ENCODE data around the gene EME1. TPM values are rescaled to one million over a fixed set of nuclear protein-coding genes. Genes with fewer than 3 reads are reported as not detected.
"Not testable (repeated sequence)": the region's sequence is repeated elsewhere in the genome, so short reads cannot be mapped to it uniquely, and the experiment has no call there.

EME1 gene
- total RNA-seq, 2 donors from 2014 or later = 3.9 TPM; not detected in 1

DNA sequence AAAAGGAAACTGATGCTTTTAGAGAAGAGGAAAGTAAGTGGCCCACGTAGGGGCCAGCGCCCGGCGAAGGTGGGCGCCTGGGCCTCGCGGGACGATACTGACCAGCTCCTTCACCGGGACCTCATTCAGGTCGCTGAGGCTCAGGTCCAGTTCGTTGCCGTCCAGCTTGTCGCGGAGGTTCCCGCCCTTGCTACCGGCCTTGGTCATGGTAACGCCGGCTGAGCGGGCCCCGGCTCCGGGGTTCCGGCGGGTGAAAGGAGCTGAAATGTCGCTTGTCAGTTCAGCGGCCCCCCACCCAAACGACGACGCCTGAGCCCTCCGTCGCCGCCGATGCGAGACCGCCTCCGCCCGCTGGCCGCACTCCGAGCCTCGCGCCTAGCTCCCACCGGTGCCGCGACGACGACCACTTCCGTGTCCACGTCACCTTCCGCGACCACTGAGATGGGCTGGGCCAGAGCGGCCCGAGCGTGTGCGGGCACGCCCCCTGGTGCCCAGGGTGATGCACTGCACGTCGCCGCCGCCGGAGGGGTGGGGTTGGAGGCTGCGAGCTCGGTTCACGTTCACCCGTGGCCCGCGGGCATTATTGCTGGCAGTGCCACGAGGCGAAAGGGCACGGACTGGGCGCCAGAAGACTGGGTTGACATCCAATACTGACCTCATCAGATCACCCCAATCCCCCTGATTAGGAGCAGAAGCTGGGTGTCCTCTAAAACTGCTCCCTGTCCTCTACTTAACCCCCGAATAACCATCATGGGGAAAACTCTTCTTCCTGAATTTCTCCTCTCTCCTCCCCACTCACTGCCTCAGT is 24.3 kb downstream of the EME1 start, which contains the start of gene LRRC59:
TSS of gene LRRC59 (minus strand) at position 413 of the 808 bp plus-strand sequence. CDS start at position 207, 206 bp downstream.
- Histone ChIP-seq H3K27ac (peak within 1 kb of the TSS; percentile 70 to 72), H3K27me3 (replicated peaks; ENCODE audit: insufficient read depth) (no peaks in the 10 kb centered on the region), H3K4me1 (ENCODE audit: control insufficient read depth in 1 of 2, low read depth in 2 of 2) (peaks cover 11 to 24% of the 10 kb centered on the region in 2 donors), H3K9me3 (no peaks in the 10 kb centered on the region), H3K36me3 (peaks cover 25% of the 10 kb centered on the region), H3K4me3 (peak within 1 kb of the TSS; percentile 91)
- DNase-seq (ENCODE audit: low spot score) (peak; percentile 68), ATAC-seq (ENCODE audit: insufficient number of reproducible peaks, low FRiP score, low read depth) (peak; percentile 96)
- TF ChIP-seq, protein P1, sequence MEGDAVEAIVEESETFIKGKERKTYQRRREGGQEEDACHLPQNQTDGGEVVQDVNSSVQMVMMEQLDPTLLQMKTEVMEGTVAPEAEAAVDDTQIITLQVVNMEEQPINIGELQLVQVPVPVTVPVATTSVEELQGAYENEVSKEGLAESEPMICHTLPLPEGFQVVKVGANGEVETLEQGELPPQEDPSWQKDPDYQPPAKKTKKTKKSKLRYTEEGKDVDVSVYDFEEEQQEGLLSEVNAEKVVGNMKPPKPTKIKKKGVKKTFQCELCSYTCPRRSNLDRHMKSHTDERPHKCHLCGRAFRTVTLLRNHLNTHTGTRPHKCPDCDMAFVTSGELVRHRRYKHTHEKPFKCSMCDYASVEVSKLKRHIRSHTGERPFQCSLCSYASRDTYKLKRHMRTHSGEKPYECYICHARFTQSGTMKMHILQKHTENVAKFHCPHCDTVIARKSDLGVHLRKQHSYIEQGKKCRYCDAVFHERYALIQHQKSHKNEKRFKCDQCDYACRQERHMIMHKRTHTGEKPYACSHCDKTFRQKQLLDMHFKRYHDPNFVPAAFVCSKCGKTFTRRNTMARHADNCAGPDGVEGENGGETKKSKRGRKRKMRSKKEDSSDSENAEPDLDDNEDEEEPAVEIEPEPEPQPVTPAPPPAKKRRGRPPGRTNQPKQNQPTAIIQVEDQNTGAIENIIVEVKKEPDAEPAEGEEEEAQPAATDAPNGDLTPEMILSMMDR (IDR thresholded peaks at IDR 0.05) = peak; percentile 97

DNA sequence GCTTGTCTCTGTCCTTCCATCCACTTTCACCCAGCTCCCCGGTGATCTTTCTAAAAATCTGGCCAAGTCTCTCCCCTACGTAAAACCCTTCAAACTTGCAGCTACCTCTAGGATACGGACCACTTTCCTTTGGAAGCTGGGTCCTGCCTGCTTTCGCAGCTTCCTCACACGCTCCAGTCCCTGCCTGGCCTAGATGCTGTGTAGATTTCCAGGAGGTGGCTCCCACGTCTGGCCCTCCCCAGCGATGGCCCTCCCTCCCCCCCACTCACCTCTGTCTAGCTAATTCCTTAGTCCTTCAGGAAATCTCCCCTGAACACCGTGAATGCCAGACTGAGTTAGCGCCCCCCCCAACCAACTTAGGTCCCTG is 24.9 kb downstream of the EME1 start:
- DNase-seq (ENCODE audit: low spot score) (no peak), ATAC-seq (ENCODE audit: insufficient number of reproducible peaks, low FRiP score, low read depth) (no peak)
- peaks cover 11 to 24% of the 10 kb centered on the region in 2 donors for H3K4me1 ChIP-seq (ENCODE audit: control insufficient read depth in 1 of 2, low read depth in 2 of 2)
- H3K9me3 ChIP-seq = no peaks in the 10 kb centered on the region
- H3K27me3 ChIP-seq (replicated peaks; ENCODE audit: insufficient read depth) = no peaks in the 10 kb centered on the region
- H3K4me3 ChIP-seq = peak overlapping the region; percentile 91
- peaks cover 19% of the 10 kb centered on the region for H3K36me3 ChIP-seq
- TF ChIP-seq, protein P1 (IDR thresholded peaks at IDR 0.05) = no peak
- no peak overlapping the region for H3K27ac ChIP-seq

DNA sequence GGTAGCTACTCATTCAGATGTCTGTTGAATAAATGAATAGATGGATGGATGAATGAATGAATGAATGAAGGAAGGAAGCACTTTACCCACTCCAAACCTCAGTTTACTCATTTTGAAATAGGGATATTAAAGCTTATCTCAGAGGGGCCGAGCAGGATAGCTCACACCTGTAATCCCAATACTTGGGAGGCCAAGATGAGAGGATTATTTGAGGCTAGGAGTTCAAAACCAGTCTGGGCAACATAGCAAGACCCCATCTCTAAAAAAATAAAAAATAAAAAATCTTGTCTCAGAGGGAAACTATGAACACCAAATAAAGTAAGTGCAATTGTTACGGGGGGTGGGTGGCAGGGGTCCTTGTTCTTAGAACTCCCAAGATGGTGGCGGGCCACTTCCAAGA is 25.6 kb downstream of the EME1 start:
- H3K36me3 ChIP-seq = peaks cover 12% of the 10 kb centered on the region
- not testable (repeated sequence) for H3K27me3 ChIP-seq (replicated peaks; ENCODE audit: insufficient read depth); H3K27ac ChIP-seq; DNase-seq (ENCODE audit: low spot score); H3K4me3 ChIP-seq; H3K9me3 ChIP-seq; ATAC-seq (ENCODE audit: insufficient number of reproducible peaks, low FRiP score, low read depth)
- H3K4me1 ChIP-seq (ENCODE audit: control insufficient read depth in 1 of 2, low read depth in 2 of 2) = peaks cover 11 to 24% of the 10 kb centered on the region in 2 donors

DNA sequence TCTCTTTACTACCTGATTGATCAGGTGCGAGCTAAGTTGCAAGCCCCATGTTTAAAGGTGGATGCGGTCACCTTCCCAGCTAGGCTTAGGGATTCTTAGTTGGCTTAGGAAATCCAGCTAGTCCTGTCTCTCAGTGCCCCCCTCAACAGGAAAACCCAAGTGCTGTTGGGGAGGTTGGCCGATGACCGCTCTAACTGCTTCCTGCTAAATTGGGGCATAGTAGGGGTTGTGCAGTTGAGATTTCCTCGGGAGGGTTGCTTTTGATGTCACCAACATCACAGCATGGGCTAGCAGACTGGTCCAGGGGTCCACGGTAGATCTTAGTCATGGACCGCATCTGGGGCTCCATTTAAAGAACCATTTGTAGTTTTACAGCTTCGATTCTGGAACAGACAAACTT is 26.6 kb downstream of the EME1 start:
- not testable (repeated sequence) for H3K36me3 ChIP-seq; DNase-seq (ENCODE audit: low spot score); ATAC-seq (ENCODE audit: insufficient number of reproducible peaks, low FRiP score, low read depth)

DNA sequence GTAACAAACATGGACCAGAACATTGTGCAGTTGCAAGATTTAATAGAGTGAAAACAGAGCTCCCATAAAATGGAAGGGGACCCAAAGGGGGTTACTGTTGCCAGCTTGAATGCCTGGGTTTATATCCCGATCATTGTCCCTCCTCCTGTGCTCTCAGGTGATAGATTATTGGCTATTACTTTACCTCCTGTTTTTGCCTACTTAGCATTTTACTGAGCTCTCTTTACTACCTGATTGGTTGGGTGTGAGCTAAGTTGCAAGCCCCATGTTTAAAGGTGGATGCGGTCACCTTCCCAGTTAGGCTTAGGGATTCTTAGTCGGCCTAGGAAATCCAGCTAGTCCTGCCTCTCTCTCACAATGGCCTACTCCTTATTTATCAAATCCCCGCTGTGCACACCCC is 32.3 kb downstream of the EME1 start:
- DNase-seq (ENCODE audit: low spot score); H3K4me3 ChIP-seq; H3K27me3 ChIP-seq (replicated peaks; ENCODE audit: insufficient read depth); ATAC-seq (ENCODE audit: insufficient number of reproducible peaks, low FRiP score, low read depth); H3K9me3 ChIP-seq; H3K36me3 ChIP-seq; H3K27ac ChIP-seq; H3K4me1 ChIP-seq (ENCODE audit: control insufficient read depth in 1 of 2, low read depth in 2 of 2): not testable (repeated sequence)

More for the DNA sequence above, 26.6 kb downstream of the EME1 start:
- not testable (repeated sequence) for H3K27me3 ChIP-seq (replicated peaks; ENCODE audit: insufficient read depth); H3K27ac ChIP-seq; H3K9me3 ChIP-seq; H3K4me3 ChIP-seq
- peaks cover 11 to 21% of the 10 kb centered on the region in 2 donors for H3K4me1 ChIP-seq (ENCODE audit: control insufficient read depth in 1 of 2, low read depth in 2 of 2)

DNA sequence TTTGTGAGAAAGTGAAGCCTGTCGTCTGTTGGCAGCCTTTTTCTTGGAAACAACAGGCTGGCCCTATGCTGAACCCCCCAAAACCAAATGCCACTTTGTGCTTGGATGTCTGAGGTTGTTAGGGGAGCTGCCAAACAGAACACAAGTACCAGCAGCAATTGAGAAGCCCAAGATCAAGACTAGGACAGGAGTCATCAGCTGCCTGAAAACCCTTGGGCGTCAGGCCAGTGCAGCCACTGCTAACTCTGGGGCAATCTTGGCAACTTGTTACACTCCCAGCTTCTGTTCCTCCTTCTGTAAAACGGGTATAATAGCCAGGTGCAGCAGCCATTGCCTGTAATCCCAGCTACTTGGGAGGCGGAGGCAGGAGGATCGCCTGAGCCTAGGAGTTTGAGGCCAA is 33.5 kb downstream of the EME1 start:
- Histone ChIP-seq H3K27ac (no peak overlapping the region), H3K4me1 (ENCODE audit: control insufficient read depth in 1 of 2, low read depth in 2 of 2) (no peaks in the 10 kb centered on the region), H3K4me3 (no peak overlapping the region), H3K36me3 (no peaks in the 10 kb centered on the region), H3K27me3 (replicated peaks; ENCODE audit: insufficient read depth) (no peaks in the 10 kb centered on the region), H3K9me3 (no peaks in the 10 kb centered on the region)
- ATAC-seq (ENCODE audit: insufficient number of reproducible peaks, low FRiP score, low read depth) = no peak
- TF ChIP-seq, protein P1 (IDR thresholded peaks at IDR 0.05) = no peak
- DNase-seq (ENCODE audit: low spot score) = no peak

Data from thoracic aorta (tissue), 2 donors.